HG02588 (cell line): Measurements from ENCODE around the gene CALD1.

ENCODE experiments used
- ATAC-seq: cut with Tn5 transposase; IDR thresholded peaks from one replicate; pipeline ENCODE4 v1.9.1; 2021; ENCODE audit warnings: mild to moderate bottlenecking, moderate library complexity; ENCODE audit not compliant: unreplicated experiment

CALD1 gene

DNA sequence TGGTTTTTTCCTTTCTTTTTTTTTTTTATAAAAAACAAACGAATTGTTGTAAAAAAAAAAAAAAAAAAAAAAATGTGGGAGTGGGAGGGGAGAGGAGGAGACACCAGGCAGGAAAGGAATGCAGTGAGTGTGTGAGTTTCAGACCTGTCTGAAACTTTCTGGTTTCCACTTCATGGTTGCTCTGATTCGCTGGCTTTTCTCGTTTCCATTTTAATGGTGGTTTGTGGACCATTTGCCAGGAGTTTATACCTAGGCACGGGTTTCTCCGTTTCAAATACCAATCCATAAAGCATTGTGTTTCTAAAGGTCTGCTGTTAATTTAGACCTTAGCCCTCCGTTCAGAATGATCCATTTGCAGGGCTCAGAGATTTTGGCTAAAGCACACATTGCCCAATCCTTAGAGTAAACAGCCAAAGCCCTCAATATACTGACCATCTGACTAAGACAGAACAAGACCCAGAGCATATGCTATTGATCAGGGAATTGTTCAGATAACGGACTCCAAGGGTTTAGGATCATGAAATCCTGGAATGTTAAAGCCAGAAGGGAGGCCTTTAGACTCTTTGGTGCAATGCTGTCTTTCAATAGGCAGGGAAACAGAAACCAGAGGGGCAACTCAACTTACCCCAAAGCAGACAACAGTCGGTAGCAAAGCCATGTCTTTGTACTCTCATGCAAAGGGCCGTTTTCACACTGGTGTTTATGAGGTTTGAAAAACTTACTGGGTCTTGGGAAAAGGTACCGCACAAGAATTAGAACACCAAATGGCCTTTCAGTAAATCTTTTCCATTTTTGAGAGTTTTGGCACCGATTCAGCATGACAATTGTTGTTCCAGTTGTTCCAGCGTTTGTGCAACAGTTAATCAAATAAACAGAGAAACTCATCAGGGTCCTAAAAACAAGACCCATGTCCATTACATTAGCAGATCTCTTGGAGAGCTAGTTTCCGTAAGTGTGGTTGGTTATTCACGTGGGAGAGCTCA lies 112.6 kb downstream of the CALD1 start:
- ATAC-seq, result no peak

DNA sequence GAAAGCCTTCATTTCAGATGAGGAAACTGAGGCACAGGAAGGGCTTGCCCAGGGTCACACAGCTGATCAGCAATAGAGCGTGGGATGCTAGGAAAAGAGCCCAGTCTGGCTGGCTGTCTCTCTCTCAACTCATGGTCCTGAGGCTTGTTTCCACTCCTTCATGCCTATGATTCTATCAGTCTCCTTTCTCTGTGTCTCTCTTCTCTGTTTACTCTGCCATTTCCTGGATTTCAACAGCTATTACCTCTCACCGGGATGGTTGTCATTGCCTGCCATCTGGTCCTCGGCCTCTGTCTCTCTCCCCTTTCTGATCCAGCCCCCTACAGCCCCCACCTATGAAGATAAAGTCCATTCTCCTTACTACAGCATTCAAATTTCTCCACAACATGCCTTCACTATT lies 113.5 kb downstream of the CALD1 start:
- no peak for ATAC-seq

DNA sequence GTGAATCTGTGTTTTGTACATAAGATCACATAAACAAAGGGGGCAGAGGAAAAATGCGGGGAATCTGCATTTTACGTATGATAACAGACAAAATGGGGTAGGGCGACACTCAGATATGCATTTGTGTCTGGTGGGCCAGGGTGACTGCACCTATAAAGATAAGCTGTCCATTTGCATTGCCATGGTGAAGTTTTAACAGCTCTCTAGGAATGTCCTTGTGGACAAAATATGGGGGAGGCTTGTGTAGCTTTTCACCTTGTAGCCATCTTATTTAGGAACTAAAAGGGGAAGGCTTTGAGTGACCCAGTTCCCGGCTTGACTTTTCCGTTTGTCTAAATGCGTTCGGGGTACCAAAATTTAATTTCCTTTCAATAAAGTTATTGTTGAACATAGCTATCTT lies 114.5 kb downstream of the CALD1 start:
- ATAC-seq, result no peak

DNA sequence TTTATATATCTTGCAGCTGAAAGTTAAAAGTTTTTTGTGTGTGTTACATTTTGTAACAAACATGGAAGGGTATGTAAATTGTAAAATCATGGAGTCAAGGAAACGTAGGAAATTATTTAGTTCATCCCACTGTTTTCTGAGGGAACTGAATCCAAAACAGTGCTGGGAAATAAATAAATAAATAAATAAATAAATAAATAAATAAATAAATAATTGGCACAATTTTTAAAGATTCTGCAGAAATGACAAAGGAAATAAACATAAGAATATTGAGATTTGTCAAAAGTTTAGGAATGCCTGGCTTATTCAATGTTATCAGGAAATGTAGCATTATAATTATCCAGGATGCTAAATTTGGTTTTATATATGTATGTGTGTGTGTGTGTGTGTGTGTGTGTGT lies 115.5 kb downstream of the CALD1 start:
- no peak for ATAC-seq

DNA sequence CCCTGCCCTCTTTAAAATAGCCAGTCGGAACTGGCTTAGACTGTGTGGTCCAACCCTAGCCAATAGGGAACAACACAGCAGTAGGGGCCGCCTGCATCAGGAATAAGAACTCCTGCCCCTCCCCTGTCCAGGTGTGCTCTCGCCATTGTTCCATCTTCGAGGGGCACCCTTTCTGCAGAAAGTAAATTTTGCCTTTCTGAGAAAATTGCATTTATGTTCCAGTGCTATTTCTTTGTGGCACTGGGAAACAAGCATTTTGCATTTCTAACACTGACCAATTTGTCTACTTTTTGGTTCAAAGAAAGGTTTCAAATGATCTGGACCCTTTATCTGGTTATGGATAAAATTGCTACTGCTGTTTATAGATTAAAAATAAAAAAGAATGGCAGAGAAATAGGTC lies 116.6 kb downstream of the CALD1 start:
- no peak for ATAC-seq

DNA sequence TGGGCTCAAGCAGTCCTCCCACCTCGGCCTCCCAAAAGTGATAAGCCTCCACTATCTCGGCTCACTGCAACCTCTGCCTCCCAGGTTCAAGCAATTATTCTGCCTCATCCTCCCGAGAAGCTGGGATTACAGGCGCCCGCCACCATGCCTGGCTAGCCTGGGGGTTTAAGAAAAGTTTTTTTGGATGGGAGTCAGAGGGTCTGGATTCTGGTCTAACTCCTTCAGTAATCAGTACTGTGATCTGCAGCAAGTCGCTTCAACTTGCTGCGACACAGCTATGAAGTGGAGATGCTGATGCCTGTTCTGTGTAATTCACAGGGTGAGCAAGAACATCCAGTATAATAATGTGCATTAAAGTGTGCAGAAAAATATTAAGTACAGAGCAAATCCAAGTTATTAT lies 118.5 kb downstream of the CALD1 start:
- ATAC-seq, result no peak

DNA sequence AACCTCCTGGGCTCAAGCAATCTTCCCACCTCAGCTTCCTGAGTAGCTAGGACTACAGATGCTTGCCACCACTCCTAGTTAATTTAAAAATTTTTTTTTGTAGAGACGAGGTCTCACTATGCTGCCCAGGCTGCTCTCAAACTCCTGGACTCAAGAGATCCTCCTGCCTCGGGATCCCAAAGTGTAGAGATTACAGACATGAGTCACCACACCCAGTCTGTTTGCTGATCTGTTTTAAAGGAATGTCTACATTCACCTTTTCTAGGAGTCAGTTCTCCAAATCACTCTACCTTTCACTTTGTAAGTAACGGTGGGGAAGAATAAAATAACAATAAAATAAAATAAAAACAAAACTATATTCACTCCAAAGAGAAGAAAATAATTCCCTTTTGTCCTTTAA lies 120.3 kb downstream of the CALD1 start:
- no peak for ATAC-seq

DNA sequence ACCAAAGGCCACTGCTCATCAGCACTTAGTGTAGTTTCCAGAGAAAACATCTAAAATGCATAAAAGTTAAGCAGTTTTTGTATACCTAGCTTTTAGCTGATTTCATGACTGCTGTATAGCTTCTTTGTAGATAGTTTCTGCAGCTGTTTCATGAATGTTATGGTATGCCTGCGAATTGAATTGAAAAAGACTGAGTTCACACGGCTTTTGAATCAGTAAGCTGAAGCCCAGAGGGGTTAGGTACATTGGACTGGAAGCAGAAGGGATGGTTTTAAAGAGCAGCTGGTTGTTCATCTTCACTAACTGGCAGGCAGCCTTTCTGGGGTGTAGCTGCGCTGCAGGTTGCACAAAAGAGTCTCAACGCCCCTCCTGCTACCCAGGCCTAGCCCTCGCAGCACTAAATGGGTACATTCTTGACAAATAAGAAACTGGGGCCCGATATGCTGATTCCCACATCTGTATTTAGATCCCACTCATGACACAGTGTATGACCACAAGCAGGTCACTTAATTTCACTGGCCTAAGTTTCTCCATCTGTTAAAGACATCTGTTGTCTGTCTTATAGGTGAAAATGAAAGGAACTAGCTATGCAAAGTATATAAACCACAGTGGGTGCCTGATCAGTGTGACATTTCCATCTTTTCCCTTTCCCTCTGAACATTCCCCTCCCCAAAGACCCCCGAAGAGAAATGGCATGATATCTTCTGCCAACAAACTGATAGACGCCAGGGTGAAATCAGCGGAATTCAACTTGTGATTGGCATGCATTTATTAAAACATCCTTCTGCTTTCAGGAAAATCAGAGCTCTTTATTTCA lies 120.9 kb downstream of the CALD1 start:
- peak; percentile 81 for ATAC-seq

DNA sequence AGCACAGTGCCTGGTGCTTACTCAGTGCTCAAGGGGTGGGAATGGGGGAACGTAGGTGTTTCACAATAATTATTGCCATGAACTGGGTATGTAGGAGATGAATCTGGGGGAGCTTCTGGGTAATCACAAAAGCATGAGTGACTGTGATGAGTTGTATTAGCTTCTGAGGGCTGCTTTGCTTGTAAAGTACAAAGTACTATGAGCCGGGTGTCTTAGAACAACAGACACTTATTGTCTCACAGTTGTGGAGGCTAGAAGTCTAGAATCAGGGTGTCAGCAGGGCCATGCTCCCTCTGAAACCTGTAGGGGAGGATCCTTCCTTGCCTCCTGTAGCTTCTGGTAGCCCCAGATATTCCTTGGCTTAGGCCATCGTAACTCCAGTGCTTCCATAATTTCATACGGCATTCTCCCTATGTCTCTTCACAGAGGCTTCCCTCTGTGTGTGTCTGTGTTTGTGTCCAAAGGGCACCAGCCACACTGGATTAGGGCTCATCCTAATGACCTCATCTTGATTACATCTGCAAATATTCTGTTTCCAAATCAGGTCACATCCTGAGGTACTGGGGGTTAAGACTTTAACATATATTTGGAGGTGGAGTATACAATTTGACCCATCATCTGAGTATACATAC lies 122.1 kb downstream of the CALD1 start:
- ATAC-seq, result no peak

DNA sequence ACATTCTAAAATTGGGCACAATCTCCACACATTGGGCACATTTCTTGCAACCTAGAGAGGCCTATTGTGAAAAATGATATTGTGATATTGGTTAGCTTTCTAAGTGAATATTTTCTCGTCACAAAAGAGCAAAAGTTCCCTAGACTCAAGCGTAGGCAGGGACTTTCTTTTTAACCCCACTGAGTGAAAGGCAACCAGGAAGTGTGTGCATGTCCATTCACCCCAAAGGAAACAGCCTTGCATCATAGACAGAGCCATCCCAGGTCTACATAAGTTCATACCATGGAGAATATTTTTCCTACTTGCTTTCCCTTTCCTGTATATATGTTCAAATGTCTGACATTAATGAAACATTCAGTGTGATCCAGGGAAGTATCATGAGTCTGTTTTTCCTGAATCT lies 122.6 kb downstream of the CALD1 start:
- ATAC-seq, result no peak

DNA sequence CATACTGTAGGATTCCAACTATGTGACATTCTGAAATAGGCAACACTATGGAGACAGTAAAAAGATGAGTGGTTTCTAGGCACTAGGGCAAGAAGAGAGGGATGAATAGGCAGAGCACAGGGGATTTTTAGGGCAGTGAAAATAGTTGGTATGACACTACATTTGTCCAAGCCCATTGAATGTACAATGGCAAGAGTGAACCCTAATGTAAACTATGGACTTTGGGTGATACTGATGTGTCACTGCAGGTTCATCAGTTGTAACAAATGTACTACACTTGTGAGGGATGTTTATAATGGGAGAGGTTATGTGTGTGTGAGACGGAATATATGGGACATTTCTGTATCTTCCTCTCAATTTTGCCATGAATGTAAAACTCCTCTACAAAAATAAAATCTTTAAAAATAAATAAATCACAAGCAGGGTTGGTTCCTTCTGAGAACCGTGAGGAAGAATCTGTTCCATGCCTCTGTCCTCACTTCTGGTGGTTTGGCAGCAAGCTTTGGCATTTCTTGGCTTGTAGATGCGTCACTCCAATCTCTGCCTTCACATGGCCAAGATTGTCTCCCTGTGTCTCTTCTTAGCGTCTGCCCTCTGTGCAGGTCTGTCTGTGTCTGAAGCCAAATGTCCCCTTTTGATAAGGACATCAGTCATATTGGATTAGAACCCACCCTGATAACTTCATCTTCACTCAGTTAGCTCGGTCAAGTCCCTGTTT lies 123.8 kb downstream of the CALD1 start:
- no peak for ATAC-seq

DNA sequence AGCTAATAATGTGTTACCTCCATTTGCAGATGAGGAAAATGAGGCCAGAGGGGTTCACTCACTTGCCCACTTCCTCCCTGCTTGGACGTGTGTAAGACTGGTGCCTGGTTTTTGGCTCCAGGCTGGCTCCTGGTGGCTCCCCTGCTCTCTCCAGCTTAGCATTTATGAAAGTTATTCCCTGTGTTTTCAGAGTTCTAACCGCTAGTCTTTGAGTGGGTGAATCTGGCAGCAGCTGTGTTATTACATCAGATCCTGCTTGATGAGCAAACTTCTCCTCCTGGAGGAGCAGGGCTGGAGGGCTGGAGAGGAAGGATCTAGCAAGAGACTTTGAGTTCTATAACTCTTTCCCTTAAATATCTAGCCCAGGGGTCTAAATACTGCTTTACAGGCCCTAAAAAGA lies 125.9 kb downstream of the CALD1 start:
- ATAC-seq, result no peak

DNA sequence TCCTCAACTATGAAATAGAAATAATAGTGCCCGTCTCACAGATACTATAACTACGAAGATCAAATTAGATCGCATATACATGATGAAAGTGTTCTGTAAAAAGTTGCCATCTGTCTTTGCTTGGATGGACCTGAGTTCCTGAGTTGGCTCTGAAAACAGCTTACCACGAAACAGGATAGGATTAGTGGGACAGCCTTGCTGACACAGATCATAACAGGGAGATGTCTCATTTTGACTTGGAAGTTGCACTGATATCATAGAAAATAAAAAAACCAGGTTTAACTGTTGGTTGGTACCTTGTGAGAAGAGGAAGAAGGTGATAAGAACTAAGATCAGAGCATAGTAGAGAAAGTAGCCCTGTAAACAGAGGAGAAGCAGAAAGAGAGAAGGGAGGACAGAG lies 127.6 kb downstream of the CALD1 start:
- no peak for ATAC-seq

DNA sequence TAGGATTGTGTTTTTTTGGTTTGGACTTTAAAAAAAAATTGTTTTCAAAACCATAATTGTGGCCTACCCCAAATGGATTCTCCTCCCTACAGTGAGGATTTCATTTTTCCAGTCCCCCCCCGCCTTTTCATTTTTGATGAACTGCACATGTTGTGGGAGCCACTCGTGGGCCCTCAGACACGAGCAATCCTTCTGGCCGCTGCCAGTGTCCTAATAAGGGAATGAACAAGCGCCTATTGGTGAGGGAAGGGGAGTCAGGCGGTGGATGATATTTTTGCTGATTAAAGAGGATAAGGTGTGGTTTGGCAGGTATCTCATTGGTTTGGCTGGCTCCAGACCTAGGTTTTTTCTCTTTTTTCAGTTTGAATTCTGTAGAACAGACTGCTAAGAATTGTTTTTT lies 128.2 kb downstream of the CALD1 start:
- no peak for ATAC-seq

DNA sequence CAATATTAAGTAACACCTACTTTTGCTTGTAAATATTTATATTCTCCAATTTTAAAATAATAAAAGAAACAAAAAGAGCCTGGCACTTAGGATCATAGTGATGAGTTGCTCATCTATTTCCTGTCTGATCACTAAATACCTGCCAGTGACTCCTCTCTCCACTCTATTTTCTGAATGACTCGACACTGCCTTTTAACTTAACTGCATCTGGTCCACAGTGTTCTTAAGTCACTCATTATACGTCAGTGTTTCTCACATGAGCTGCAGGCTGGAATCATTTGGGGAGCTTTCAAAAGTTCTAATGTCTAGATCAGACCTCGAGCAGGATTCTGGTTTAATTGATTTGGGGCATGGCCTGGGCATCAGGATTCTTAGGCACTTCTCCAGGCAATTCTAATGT lies 128.9 kb downstream of the CALD1 start:
- no peak for ATAC-seq

DNA sequence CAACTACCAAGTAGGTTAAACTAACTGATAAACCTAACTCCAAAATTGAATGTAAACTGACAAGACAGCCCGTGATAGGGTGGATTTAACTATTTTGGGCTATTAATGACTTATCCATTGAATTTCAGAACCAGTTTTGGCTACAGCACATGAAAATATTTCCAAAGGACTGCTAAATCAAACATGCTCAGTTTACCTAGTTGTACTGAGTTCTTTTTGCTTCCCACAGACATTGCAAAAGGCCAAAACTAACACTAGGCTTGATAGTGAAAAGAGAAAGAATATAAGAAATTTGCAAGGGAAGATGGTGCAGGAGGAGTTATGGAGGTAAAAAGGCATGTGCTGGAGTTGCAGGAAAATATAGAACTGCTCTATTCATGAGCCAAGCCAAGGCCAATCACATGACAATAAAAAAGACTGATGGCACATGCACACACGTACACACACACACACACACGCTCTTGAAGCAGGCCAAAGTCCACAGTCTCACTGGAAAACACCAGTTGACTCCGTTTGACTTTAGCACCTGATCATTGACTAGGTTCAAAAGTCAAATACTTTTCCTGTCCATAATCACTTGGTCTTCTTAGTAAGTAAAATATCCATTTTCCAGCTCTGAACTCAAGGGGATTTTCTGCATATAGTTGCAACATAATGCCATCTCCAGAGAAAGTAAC lies 130.9 kb downstream of the CALD1 start:
- ATAC-seq, result no peak

DNA sequence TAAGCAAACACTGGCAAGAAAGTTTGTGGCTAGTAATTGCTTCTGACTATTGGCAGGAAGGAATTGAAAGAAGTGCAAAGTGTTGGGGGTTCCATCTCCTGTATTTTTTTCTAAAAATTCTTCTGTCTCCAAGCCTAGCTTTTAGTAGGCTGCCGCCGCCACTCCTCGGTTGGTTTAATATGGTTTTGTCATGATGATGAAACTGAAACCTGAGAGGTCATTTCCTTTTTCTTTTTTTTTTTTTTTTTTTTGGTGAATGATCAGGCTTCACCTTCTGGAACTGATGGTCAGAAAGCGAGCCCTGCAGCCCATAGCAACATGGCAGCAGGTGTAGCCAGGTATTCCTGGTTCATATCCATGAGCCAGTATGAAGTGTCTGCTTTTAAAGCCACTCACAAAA lies 131.5 kb downstream of the CALD1 start:
- no peak for ATAC-seq

DNA sequence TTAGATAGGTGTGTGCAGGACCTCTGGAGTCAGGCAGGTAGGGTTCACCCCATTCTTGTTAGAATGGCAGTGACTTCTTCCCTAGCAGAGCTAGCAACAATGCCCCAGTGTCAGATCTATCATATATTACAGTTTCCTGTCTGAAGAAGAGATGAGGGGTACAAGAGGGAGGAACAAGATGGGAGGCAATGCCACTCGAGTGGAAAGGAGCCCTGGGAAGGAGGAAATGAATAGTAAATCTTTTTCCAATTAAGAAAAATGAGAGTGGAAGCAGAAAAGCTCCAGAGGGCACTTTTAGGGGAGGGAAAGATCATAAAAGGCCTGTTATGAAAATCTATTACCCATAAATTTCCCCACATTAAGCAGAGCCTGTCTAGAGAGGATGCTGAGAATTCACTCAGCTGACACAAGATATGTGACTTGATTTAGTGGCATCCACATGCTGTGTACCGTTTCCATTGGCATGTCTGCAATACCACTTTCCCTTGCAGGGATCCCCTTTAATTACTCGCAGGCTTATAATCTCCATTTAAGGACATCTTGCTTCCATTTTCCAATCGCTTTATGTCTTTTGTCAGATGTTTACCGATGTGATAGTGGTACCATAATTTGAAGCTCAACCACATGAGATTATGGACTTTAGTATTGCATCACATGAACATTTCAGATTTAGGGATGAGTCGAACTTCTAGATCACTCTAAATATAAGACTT lies 136.9 kb downstream of the CALD1 start:
- no peak for ATAC-seq

DNA sequence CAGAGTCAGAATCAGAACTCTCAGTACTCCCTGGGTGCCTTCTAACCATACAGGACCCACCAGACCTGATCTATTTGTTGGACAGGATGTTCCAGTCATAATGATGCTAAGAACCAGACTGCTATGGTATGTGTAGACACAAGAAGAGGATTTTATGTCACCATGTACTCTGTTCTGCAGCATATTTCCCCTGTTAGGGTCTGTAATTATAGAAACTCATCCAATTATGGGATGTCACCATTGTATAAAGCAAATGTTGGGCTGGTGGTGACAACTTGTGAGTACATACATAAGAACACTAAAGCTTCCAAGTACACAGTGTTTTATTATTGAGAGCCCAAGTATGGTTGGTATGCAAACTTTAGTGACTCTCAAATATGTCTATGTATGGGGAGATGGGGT lies 139.8 kb downstream of the CALD1 start:
- peak; percentile 72 for ATAC-seq
